Liver (tissue), 3 donors: ENCODE data around the gene PCAT7.
"Not testable (repeated sequence)": the region's sequence is repeated elsewhere in the genome, so short reads cannot be mapped to it uniquely, and the experiment has no call there.

ENCODE experiments used
- CTCF ChIP-seq: fragments of 150-350 bp; IDR thresholded peaks from 2 replicates; pipeline ENCODE4 v1.5.1; 2017; ENCODE audit warnings: improper control_type of control experiment, low read depth, low read length; ENCODE audit not compliant: missing input control
- RAD21 ChIP-seq, 2 donors: IDR thresholded peaks; 2 replicates each; pipeline ENCODE4 v1.6.1; 2016; ENCODE audit warnings: antibody characterized with exemption in 2 of 2, mild to moderate bottlenecking in 2 of 2
- SP1 ChIP-seq: IDR thresholded peaks from 2 replicates; pipeline ENCODE4 v1.6.1; 2018; ENCODE audit warnings: antibody characterized with exemption, mild to moderate bottlenecking
- YY1 ChIP-seq: IDR thresholded peaks from 2 replicates; pipeline ENCODE4 v1.6.1; 2016; ENCODE audit warnings: antibody characterized with exemption, mild to moderate bottlenecking
- ZBTB33 ChIP-seq: IDR thresholded peaks from 2 replicates; pipeline ENCODE4 v1.6.1; 2016; ENCODE audit warnings: antibody characterized with exemption
- TF ChIP-seq, protein P1 (sequence below): IDR thresholded peaks from 2 replicates; pipeline ENCODE4 v1.6.1; 2016; ENCODE audit warnings: antibody characterized with exemption
- donor health status: healthy.
- donor health status: healthy.

- not testable (repeated sequence) for TF ChIP-seq CTCF; SP1; RAD21 (IDR thresholded peaks at IDR 0.05); ZBTB33; YY1
- TF ChIP-seq, protein P1, sequence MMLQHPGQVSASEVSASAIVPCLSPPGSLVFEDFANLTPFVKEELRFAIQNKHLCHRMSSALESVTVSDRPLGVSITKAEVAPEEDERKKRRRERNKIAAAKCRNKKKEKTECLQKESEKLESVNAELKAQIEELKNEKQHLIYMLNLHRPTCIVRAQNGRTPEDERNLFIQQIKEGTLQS: not testable (repeated sequence)
These were observed 48.5 kb upstream of the PCAT7 start for GRCh38 chr9:94506370-94506769.
